Measurements from ENCODE around the gene PANK1.

DNA sequence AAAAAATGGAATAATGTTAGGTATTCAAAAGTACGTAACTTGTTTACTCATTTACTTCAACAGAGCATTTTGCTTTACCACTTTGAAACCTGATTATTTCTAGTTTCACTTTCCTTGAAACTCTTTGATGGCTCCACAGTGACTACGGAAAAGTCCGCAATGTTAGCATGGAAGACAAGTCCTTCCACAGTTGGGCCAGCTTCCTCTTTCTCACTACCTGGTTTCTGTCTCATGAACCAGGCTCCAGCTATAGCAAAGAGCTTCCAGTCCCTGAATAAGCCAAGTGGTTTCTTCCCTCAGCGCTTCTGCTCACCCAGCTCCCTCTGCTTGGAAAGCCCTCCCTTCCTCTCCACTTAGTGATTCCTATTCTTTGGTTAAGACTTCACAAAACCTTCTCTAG lies 64.8 kb downstream of the PANK1 start:
- TF ChIP-seq ISL1 (CRISPR knock-in tag; IDR thresholded peaks at IDR 0.05): no peak
- no peak for TF ChIP-seq ZNF8 (CRISPR knock-in tag; IDR thresholded peaks at IDR 0.05)
- TF ChIP-seq OSR1 (CRISPR knock-in tag; IDR thresholded peaks at IDR 0.05): no peak
- TF ChIP-seq, protein P1, sequence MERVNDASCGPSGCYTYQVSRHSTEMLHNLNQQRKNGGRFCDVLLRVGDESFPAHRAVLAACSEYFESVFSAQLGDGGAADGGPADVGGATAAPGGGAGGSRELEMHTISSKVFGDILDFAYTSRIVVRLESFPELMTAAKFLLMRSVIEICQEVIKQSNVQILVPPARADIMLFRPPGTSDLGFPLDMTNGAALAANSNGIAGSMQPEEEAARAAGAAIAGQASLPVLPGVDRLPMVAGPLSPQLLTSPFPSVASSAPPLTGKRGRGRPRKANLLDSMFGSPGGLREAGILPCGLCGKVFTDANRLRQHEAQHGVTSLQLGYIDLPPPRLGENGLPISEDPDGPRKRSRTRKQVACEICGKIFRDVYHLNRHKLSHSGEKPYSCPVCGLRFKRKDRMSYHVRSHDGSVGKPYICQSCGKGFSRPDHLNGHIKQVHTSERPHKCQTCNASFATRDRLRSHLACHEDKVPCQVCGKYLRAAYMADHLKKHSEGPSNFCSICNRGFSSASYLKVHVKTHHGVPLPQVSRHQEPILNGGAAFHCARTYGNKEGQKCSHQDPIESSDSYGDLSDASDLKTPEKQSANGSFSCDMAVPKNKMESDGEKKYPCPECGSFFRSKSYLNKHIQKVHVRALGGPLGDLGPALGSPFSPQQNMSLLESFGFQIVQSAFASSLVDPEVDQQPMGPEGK (CRISPR knock-in tag; IDR thresholded peaks at IDR 0.05; ENCODE audit: borderline replicate concordance): no peak
- no peak for TF ChIP-seq ZC3H10 (CRISPR knock-in tag; IDR thresholded peaks at IDR 0.05)
- TF ChIP-seq ZNF565 (CRISPR knock-in tag; conservative IDR thresholded peaks at IDR 0.05; ENCODE audit: low read depth): no peak
- TF ChIP-seq TOX (CRISPR knock-in tag; IDR thresholded peaks at IDR 0.05; ENCODE audit: borderline replicate concordance): no peak
- TF ChIP-seq, protein P2, sequence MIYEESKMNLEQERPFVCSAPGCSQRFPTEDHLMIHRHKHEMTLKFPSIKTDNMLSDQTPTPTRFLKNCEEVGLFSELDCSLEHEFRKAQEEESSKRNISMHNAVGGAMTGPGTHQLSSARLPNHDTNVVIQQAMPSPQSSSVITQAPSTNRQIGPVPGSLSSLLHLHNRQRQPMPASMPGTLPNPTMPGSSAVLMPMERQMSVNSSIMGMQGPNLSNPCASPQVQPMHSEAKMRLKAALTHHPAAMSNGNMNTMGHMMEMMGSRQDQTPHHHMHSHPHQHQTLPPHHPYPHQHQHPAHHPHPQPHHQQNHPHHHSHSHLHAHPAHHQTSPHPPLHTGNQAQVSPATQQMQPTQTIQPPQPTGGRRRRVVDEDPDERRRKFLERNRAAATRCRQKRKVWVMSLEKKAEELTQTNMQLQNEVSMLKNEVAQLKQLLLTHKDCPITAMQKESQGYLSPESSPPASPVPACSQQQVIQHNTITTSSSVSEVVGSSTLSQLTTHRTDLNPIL (CRISPR knock-in tag; IDR thresholded peaks at IDR 0.05; ENCODE audit: low read depth): no peak
- TF ChIP-seq BACH2 (CRISPR knock-in tag; IDR thresholded peaks at IDR 0.05; ENCODE audit: borderline replicate concordance): no peak
- TF ChIP-seq, protein P3, sequence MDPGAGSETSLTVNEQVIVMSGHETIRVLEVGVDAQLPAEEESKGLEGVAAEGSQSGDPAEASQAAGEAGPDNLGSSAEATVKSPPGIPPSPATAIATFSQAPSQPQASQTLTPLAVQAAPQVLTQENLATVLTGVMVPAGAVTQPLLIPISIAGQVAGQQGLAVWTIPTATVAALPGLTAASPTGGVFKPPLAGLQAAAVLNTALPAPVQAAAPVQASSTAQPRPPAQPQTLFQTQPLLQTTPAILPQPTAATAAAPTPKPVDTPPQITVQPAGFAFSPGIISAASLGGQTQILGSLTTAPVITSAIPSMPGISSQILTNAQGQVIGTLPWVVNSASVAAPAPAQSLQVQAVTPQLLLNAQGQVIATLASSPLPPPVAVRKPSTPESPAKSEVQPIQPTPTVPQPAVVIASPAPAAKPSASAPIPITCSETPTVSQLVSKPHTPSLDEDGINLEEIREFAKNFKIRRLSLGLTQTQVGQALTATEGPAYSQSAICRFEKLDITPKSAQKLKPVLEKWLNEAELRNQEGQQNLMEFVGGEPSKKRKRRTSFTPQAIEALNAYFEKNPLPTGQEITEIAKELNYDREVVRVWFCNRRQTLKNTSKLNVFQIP (CRISPR knock-in tag; IDR thresholded peaks at IDR 0.05; ENCODE audit: borderline replicate concordance, low read depth): no peak
- TF ChIP-seq ARNTL (CRISPR knock-in tag; IDR thresholded peaks at IDR 0.05; ENCODE audit: borderline replicate concordance, low read depth): no peak
- TF ChIP-seq, protein P4, sequence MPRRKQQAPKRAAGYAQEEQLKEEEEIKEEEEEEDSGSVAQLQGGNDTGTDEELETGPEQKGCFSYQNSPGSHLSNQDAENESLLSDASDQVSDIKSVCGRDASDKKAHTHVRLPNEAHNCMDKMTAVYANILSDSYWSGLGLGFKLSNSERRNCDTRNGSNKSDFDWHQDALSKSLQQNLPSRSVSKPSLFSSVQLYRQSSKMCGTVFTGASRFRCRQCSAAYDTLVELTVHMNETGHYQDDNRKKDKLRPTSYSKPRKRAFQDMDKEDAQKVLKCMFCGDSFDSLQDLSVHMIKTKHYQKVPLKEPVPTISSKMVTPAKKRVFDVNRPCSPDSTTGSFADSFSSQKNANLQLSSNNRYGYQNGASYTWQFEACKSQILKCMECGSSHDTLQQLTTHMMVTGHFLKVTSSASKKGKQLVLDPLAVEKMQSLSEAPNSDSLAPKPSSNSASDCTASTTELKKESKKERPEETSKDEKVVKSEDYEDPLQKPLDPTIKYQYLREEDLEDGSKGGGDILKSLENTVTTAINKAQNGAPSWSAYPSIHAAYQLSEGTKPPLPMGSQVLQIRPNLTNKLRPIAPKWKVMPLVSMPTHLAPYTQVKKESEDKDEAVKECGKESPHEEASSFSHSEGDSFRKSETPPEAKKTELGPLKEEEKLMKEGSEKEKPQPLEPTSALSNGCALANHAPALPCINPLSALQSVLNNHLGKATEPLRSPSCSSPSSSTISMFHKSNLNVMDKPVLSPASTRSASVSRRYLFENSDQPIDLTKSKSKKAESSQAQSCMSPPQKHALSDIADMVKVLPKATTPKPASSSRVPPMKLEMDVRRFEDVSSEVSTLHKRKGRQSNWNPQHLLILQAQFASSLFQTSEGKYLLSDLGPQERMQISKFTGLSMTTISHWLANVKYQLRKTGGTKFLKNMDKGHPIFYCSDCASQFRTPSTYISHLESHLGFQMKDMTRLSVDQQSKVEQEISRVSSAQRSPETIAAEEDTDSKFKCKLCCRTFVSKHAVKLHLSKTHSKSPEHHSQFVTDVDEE (CRISPR knock-in tag; IDR thresholded peaks at IDR 0.05): no peak
- TF ChIP-seq CSDC2 (CRISPR knock-in tag; IDR thresholded peaks at IDR 0.05): no peak
- TF ChIP-seq PPARA (CRISPR knock-in tag; IDR thresholded peaks at IDR 0.05; ENCODE audit: borderline replicate concordance): no peak

Measured in SK-N-SH treated with all-trans-retinoic acid at 6 μM for 48 hours (cell line).